Measurements from ENCODE around the gene TPSG1.

Gene TPSG1

GRCh38 chr16:1215574-1216295 lies 9.3 kb downstream of the TPSG1 start:
- TF ChIP-seq ZFX (IDR thresholded peaks at IDR 0.05) (no peak), CTCF (conservative IDR thresholded peaks at IDR 0.05) (no peak)
- no peak overlapping the region for H3K27ac ChIP-seq

- no peak for TF ChIP-seq CTCF (conservative IDR thresholded peaks at IDR 0.05)
- no peak for TF ChIP-seq ZFX (IDR thresholded peaks at IDR 0.05)
Measured at GRCh38 chr16:1214719-1215118, 10.3 kb downstream of the TPSG1 start.

GRCh38 chr16:1213796-1214372 lies 11.2 kb downstream of the TPSG1 start:
- no peak for TF ChIP-seq CTCF (conservative IDR thresholded peaks at IDR 0.05)
- TF ChIP-seq ZFX (IDR thresholded peaks at IDR 0.05) = no peak
- no peak overlapping the region for H3K27ac ChIP-seq

More at GRCh38 chr16:1214719-1215118, 10.3 kb downstream of the TPSG1 start:
- H3K27ac ChIP-seq = no peak overlapping the region

GRCh38 chr16:1213231-1213630 lies 11.8 kb downstream of the TPSG1 start:
- H3K27ac ChIP-seq = no peak overlapping the region
- no peak for TF ChIP-seq ZFX (IDR thresholded peaks at IDR 0.05)
- no peak for TF ChIP-seq CTCF (conservative IDR thresholded peaks at IDR 0.05)

GRCh38 chr16:1212616-1213194 lies 12.4 kb downstream of the TPSG1 start:
- TF ChIP-seq CTCF (conservative IDR thresholded peaks at IDR 0.05) = no peak
- no peak for TF ChIP-seq ZFX (IDR thresholded peaks at IDR 0.05)
- H3K27ac ChIP-seq = no peak overlapping the region

- no peak overlapping the region for H3K27ac ChIP-seq
- no peak for TF ChIP-seq ZFX (IDR thresholded peaks at IDR 0.05)
Measured at GRCh38 chr16:1211451-1212268, 13.4 kb downstream of the TPSG1 start.

- TF ChIP-seq CTCF (conservative IDR thresholded peaks at IDR 0.05) = no peak
- TF ChIP-seq ZFX (IDR thresholded peaks at IDR 0.05) = no peak
- no peak overlapping the region for H3K27ac ChIP-seq
Measured at GRCh38 chr16:1210461-1210860, 14.6 kb downstream of the TPSG1 start.
